Mucosa of descending colon (tissue), 3 donors: Measurements from ENCODE around the gene BAIAP2. TPM values are rescaled to one million over a fixed set of nuclear protein-coding genes. Genes with fewer than 3 reads are reported as not detected.

Experiments
- ATAC-seq: fragments of 200-7000 bp; cut with Tn5 transposase; one replicate; pipeline ENCODE4 v1.9.1; 2020; ENCODE audit warnings: mild to moderate bottlenecking, moderate library complexity
- DNase-seq, 3 donors: peaks; one replicate each; pipeline ENCODE4 v3.0.0-alpha.2; 2020
- H3K36me3 ChIP-seq: fragments of 200-600 bp; one replicate; pipeline ENCODE4 v1.8.0; 2021; ENCODE audit warnings: low read depth, mild to moderate bottlenecking
- H3K4me1 ChIP-seq: fragments of 200-600 bp; one replicate; pipeline ENCODE4 v1.8.0; 2021; ENCODE audit warnings: low read depth, mild to moderate bottlenecking
- H3K4me3 ChIP-seq: fragments of 200-600 bp; one replicate; pipeline ENCODE4 v1.8.0; 2021; ENCODE audit warnings: mild to moderate bottlenecking
- H3K9me3 ChIP-seq: fragments of 200-600 bp; one replicate; pipeline ENCODE4 v1.8.0; 2021; ENCODE audit warnings: mild to moderate bottlenecking
- intact Hi-C, 2 donors: fragments of 100-400 bp; cut with DNase I in 1 of 2; cut with micrococcal nuclease in 1 of 2; formaldehyde crosslinking; loops; one replicate each; pipeline versions ENCODE4 v1.11.0 to v1.11.1; 2022; cut with DNase I, micrococcal nuclease
- total RNA-seq, 3 donors: library from RNA; stranded (reverse); fragmentation: NEBNext Ultra II Directional in 2 of 3; extraction: Animal tissue kit (Norgen Biotek cat#: 25700) in 2 of 3; gene quantifications; one replicate each; pipeline versions ENCODE4 v1.2.1 to v1.2.4, GENCODE V29; 2021 to 2023
- TF ChIP-seq, protein P1 (sequence below): fragments of 200-600 bp; IDR thresholded peaks from one replicate; pipeline ENCODE4 v1.8.0; 2022; ENCODE audit warnings: antibody characterized with exemption, mild to moderate bottlenecking
- donor health status: DM: no; HTN: no; CAD: no; lungs with moderate emphysema.
- donor health status: DM: no; HTN: no; CAD: no.
- donor health status: DM: no; HTN: yes; CAD: no.

Gene BAIAP2
- total RNA-seq, 3 donors from 2014 or later = 11.6 to 76.7 (median 19.4) TPM

DNA sequence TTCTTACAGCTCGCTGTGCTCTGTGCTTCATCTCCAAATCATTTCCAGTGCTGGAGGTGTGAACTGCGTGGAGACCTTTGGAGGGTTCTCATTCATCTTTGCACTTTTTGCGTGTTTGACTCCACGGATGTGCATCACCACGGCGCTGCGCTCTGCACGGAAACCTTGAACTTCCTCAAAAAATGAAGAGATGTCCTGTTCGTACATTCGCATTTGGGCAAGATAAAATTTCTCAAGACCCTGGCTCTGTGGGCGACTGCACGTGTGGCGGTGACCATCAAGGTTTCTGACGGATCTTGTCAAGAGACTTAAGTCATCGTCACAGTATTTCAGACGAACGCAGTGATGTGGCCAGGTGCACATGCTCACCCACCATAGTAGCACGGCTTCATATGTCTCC is 120.0 kb downstream of the BAIAP2 start:
- H3K9me3 ChIP-seq = no peaks in the 10 kb centered on the region
- intact Hi-C loops = no loop called here
- DNase-seq (no peak), ATAC-seq (no peak)
- H3K4me3 ChIP-seq = no peak overlapping the region
- no peaks in the 10 kb centered on the region for H3K36me3 ChIP-seq
- TF ChIP-seq, protein P1, sequence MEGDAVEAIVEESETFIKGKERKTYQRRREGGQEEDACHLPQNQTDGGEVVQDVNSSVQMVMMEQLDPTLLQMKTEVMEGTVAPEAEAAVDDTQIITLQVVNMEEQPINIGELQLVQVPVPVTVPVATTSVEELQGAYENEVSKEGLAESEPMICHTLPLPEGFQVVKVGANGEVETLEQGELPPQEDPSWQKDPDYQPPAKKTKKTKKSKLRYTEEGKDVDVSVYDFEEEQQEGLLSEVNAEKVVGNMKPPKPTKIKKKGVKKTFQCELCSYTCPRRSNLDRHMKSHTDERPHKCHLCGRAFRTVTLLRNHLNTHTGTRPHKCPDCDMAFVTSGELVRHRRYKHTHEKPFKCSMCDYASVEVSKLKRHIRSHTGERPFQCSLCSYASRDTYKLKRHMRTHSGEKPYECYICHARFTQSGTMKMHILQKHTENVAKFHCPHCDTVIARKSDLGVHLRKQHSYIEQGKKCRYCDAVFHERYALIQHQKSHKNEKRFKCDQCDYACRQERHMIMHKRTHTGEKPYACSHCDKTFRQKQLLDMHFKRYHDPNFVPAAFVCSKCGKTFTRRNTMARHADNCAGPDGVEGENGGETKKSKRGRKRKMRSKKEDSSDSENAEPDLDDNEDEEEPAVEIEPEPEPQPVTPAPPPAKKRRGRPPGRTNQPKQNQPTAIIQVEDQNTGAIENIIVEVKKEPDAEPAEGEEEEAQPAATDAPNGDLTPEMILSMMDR = no peak
- H3K4me1 ChIP-seq = no peaks in the 10 kb centered on the region

DNA sequence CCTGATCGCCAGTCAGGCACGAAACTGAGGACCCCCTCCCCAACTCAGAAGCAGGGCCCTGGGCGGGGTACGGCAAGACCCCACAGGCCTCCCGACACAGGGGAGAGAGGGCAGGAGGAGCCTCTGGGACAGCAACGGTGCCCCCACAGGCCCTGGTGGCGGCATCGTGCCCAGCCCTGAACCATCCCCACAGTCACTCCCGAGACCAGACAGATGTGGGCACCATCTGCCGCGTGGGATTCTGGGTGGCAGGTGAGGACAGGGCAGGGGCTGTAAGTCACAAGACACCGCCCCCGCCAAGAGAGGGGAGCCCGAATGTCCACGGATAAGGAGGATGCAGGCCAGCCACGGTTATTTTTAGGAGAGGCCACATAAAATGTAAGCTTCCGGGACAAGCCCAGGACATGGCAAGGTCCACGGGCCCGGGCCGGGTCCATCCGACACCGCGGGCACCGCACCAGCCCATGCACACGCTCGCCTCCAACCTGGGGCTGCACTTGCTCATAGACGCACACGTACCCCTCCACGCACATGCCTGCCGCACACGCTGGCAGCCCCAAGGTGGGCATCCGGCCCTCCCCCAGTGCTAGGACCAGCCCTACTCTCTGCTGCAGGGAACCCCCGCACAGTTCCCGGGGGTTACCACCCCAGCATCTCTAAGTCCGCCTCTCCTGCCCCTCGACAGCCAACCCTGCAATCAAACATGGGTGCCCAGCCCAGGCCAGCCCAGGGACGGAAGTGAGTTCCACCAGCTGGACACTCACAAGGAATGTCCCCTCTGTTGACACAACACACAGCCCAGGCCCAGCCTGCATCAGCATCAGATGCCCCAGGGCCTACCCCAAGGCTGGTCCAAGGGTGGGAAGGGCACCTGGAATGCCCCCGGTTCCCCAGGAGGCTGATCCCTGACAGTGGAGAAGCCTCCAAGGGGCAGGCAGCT is 122.2 kb downstream of the BAIAP2 start:
- ATAC-seq = no peak
- no peaks in the 10 kb centered on the region for H3K36me3 ChIP-seq
- H3K4me3 ChIP-seq = no peak overlapping the region
- no peaks in the 10 kb centered on the region for H3K9me3 ChIP-seq
- DNase-seq = no peak
- intact Hi-C loops = no loop called here
- H3K4me1 ChIP-seq = no peaks in the 10 kb centered on the region
- TF ChIP-seq, protein P1 = no peak

DNA sequence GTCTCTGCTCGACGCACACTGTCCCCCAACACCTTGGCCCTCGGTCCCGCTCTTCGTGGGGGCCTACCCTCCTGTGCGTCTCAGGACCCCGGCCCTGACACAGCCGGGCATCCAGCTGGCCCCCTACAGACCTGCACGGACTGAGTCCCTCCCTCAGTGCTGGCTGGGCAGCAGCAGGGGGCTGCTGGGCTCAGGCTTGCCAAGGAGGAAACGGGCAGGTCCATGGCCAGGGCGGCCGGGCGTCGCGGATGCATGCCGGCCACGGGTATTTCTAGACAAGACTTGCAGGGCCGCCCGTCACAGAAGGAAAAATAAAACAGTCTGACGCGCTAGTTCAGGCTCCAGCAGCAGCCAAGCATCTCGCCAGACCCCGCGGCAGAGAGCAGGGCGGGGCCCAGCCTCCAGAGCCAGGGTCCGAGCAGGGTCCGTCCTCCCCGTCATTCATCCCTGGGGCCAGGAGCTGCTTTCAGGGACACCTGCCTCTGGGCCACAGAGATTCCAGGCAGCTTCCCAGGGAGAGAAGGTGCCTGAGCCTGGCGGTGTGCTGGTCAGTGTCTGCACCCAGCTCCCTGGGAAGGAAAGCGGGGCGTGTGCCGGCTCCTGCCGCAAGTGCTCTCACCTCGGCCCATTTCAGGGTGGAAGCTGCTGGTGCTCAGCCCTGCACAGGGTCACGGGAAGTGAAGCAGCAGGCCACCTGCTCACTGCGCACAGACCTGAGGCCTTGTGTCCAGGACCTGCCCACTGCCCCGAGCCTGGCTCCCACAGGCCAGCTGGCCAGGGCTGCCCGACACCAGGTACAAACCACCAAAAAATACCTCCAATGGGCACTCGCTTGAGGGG is 123.1 kb downstream of the BAIAP2 start:
- no peak overlapping the region for H3K4me3 ChIP-seq
- H3K36me3 ChIP-seq = no peaks in the 10 kb centered on the region
- no peak for DNase-seq
- no peak for ATAC-seq
- intact Hi-C loops = no loop called here
- no peaks in the 10 kb centered on the region for H3K9me3 ChIP-seq
- TF ChIP-seq, protein P1 = no peak
- no peaks in the 10 kb centered on the region for H3K4me1 ChIP-seq

DNA sequence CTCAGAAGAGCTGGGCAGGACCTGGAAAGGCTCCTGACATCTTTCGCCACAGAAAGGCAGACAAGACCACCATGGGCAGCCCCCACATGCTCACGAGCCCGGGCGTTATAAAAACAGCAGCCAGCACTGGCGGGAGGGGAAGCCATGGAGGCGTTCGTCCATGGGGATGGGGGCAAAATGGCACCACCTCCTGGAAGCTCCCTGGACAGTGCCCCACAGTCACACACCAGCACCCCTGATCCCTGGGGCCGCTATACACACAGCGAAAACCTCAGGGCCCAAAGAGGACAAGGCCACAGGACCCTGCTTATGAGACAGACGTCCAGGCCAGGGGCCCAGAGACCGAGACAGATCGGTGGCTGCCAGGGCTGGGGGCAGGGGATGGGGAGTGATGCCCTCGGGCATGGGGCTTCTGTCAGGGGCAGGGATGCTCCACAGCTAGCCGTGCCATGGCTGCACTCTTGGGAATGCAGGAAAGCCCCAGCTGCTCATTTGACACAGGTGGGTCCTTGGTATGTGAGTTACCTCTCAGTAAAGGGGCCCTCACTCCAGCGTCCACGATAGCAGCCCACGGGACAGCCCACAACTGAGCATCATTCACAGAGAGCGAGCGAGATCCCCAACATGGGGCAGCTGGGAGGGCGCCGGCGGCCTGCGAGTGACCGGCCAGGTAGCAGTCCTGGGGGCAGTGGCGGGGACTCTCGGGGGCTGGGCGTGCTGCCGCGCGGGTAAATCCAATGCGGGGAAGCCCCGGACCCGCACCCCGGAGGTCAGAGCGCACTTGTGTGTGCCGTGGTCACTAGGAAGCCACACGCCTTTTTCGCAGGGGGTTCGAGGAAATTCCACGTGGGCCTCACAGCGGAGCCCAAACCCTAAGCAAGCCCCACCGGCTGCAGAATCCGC is 124.0 kb downstream of the BAIAP2 start:
- TF ChIP-seq, protein P1 = no peak
- intact Hi-C loops = no loop called here

DNA sequence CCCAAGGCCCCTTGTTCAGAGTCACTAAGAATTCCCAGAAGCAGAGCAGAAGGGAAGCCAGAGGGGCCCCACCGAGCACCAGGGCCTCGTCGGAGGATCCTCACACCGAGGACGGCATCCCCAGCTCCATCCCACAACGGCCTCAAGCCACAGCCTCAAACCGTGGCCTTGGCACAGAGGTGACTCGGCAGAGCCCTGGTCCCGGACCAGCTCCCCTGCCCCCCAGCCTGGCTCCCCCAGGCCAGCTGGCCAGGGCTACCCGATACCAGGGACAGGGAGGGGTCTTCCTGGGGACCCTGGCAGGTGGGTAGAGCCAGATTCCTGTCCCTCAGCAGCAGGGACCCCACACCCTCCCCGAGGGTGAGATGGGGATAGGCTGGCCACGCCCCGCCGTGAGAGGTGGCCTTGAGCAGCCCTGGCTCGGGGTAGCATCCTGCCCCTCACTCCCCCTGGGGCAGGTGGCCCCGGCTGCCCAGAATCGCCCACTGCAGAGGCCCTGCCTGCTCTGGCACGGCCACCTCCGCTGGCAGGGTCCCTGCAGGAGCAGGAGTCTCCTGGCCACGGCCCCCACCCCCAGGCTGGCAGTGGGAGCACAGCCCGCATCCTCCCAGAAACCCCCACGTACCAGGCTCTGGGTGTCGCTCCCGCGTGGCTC is 124.8 kb downstream of the BAIAP2 start:
- TF ChIP-seq, protein P1 = no peak
- H3K36me3 ChIP-seq = no peaks in the 10 kb centered on the region
- no peak overlapping the region for H3K4me3 ChIP-seq
- intact Hi-C loops = no loop called here
- H3K4me1 ChIP-seq = no peaks in the 10 kb centered on the region
- DNase-seq (no peak), ATAC-seq (no peak)
- no peaks in the 10 kb centered on the region for H3K9me3 ChIP-seq

More for the DNA sequence above, 124.0 kb downstream of the BAIAP2 start:
- Histone ChIP-seq H3K4me3 (no peak overlapping the region), H3K4me1 (no peaks in the 10 kb centered on the region), H3K9me3 (no peaks in the 10 kb centered on the region), H3K36me3 (no peaks in the 10 kb centered on the region)
- DNase-seq (no peak), ATAC-seq (no peak)
